Mesothelial cell of epicardium (in vitro differentiated cells): ENCODE results near the gene IPP. TPM values are rescaled to one million over a fixed set of nuclear protein-coding genes. Genes with fewer than 3 reads are reported as not detected.
"Not testable (repeated sequence)": the region's sequence is repeated elsewhere in the genome, so short reads cannot be mapped to it uniquely, and the experiment has no call there.

Source experiments
- DNase-seq, 2 experiments: peaks; one replicate each; pipeline ENCODE4 v3.0.0; 2021; ENCODE audit warnings: low spot score in 2 of 2; ENCODE audit not compliant: unreplicated experiment in 2 of 2
- H3K27ac Mint-ChIP-seq: 2 replicates; pipeline ENCODE4 v1.8.0; 2021; ENCODE audit warnings: mixed read lengths
- H3K27me3 Mint-ChIP-seq: 2 replicates; pipeline ENCODE4 v1.8.0; 2021; ENCODE audit warnings: low read depth, mixed read lengths
- H3K36me3 Mint-ChIP-seq: 2 replicates; pipeline ENCODE4 v1.8.0; 2021; ENCODE audit warnings: mixed read lengths
- H3K4me1 Mint-ChIP-seq: 2 replicates; pipeline ENCODE4 v1.8.0; 2021; ENCODE audit warnings: mixed read lengths
- H3K4me3 Mint-ChIP-seq: 2 replicates; pipeline ENCODE4 v1.8.0; 2021; ENCODE audit warnings: mild to moderate bottlenecking, moderate library complexity, mixed read lengths
- H3K9me3 Mint-ChIP-seq: 2 replicates; pipeline ENCODE4 v1.8.0; 2021; ENCODE audit warnings: mixed read lengths
- CTCF ChIP-seq: fragments of 200-600 bp; sonication (generic); IDR thresholded peaks from one replicate; pipeline ENCODE4 v1.5.0; 2021; ENCODE audit warnings: antibody characterized with exemption; ENCODE audit not compliant: unreplicated experiment
- total RNA-seq: library from RNA; stranded (reverse); gene quantifications from 3 replicates; pipeline ENCODE4 v1.2.1, GENCODE V29; 2021

IPP gene
- total RNA-seq, 1 donor from 2014 or later = 20.6 TPM

GRCh38 chr1:45739137-45739536 lies 11.3 kb downstream of the IPP start:
- Mint-ChIP-seq H3K9me3 (peaks cover 7% of the 10 kb centered on the region), H3K4me1 (no peaks in the 10 kb centered on the region), H3K27me3 (no peaks in the 10 kb centered on the region), H3K4me3 (no peak overlapping the region), H3K36me3 (peaks cover 28% of the 10 kb centered on the region), H3K27ac (no peak overlapping the region)
- no peak for TF ChIP-seq CTCF
- DNase-seq = no peak

GRCh38 chr1:45730780-45731319 lies 19.6 kb downstream of the IPP start:
- Mint-ChIP-seq H3K9me3 (no peaks in the 10 kb centered on the region), H3K4me1 (peaks cover 16% of the 10 kb centered on the region), H3K27ac (peak overlapping the region; percentile 76)

GRCh38 chr1:45730075-45730779 lies 20.2 kb downstream of the IPP start:
- Mint-ChIP-seq H3K27me3 (no peaks in the 10 kb centered on the region), H3K27ac (peak overlapping the region; percentile 76), H3K9me3 (no peaks in the 10 kb centered on the region), H3K4me3 (no peak overlapping the region), H3K4me1 (peaks cover 16% of the 10 kb centered on the region), H3K36me3 (peaks cover 8% of the 10 kb centered on the region)
- DNase-seq = no peak
- no peak for TF ChIP-seq CTCF

More at GRCh38 chr1:45730780-45731319, 19.6 kb downstream of the IPP start:
- H3K4me3 Mint-ChIP-seq = no peak overlapping the region
- no peak for TF ChIP-seq CTCF
- no peak for DNase-seq
- no peaks in the 10 kb centered on the region for H3K27me3 Mint-ChIP-seq
- H3K36me3 Mint-ChIP-seq = peaks cover 8% of the 10 kb centered on the region

GRCh38 chr1:45726007-45726406 lies 24.4 kb downstream of the IPP start:
- H3K9me3 Mint-ChIP-seq, H3K4me1 Mint-ChIP-seq: not testable (repeated sequence)

GRCh38 chr1:45723248-45723930 lies 27.1 kb downstream of the IPP start:
- H3K4me3 Mint-ChIP-seq = no peak overlapping the region
- peaks cover 8% of the 10 kb centered on the region for H3K36me3 Mint-ChIP-seq
- TF ChIP-seq CTCF = no peak
- no peaks in the 10 kb centered on the region for H3K4me1 Mint-ChIP-seq
- peaks cover 3% of the 10 kb centered on the region for H3K9me3 Mint-ChIP-seq
- no peaks in the 10 kb centered on the region for H3K27me3 Mint-ChIP-seq
- H3K27ac Mint-ChIP-seq = no peak overlapping the region
- DNase-seq = no peak

More at GRCh38 chr1:45726007-45726406, 24.4 kb downstream of the IPP start:
- not testable (repeated sequence) for H3K4me3 Mint-ChIP-seq, H3K27me3 Mint-ChIP-seq, DNase-seq, H3K27ac Mint-ChIP-seq, H3K36me3 Mint-ChIP-seq

- H3K4me1 Mint-ChIP-seq = no peaks in the 10 kb centered on the region
- H3K36me3 Mint-ChIP-seq = peaks cover 8% of the 10 kb centered on the region
- no peak overlapping the region for H3K4me3 Mint-ChIP-seq
- no peak for DNase-seq
- H3K9me3 Mint-ChIP-seq = peaks cover 3% of the 10 kb centered on the region
- no peak for TF ChIP-seq CTCF
- no peak overlapping the region for H3K27ac Mint-ChIP-seq
- H3K27me3 Mint-ChIP-seq = no peaks in the 10 kb centered on the region
These were observed 27.6 kb downstream of the IPP start for GRCh38 chr1:45722809-45723208.
